ENCODE data around the gene FLG2. TPM values are rescaled to one million over a fixed set of nuclear protein-coding genes. Genes with fewer than 3 reads are reported as not detected.
A peak's percentile ranks its signal among the peaks of the same experiment; 100 is the strongest.

The FLG2 gene
- total and polyA plus RNA-seq, 5 donors from 2014 or later = not detected

GRCh38 chr1:152380932-152381331, 21.1 kb upstream of the FLG2 start:
- DNase-seq (no peak), ATAC-seq (ENCODE audit: low read depth in 2 of 2) (no peak)
- Histone ChIP-seq H3K27ac (ENCODE audit: insufficient read depth, low read length, poor library complexity, severe bottlenecking) (no peak overlapping the region), H3K4me3 (ENCODE audit: low read depth, low read length) (no peak overlapping the region), H3K4me1 (ENCODE audit: control insufficient read depth, insufficient read depth, low read length, poor library complexity, severe bottlenecking) (no peaks in the 10 kb centered on the region), H3K27me3 (ENCODE audit: control insufficient read depth, insufficient read depth, low read length) (no peaks in the 10 kb centered on the region), H3K36me3 (ENCODE audit: control insufficient read depth, insufficient read depth, low read length) (no peaks in the 10 kb centered on the region), H3K9me3 (ENCODE audit: control insufficient read depth in 2 of 2, low read length in 2 of 2) (no peaks in the 10 kb centered on the region)
- H3K27ac Mint-ChIP-seq = no peak overlapping the region
- no peak overlapping the region for H3K4me3 Mint-ChIP-seq
- H3K4me1 Mint-ChIP-seq = no peaks in the 10 kb centered on the region
- H3K9me3 Mint-ChIP-seq = peaks cover 0 to 5% (median 0%) of the 10 kb centered on the region in 7 donors
- H3K36me3 Mint-ChIP-seq = no peaks in the 10 kb centered on the region
- H3K27me3 Mint-ChIP-seq = peaks cover 19% of the 10 kb centered on the region

- H3K27ac Mint-ChIP-seq = no peak overlapping the region
- H3K4me3 Mint-ChIP-seq = no peak overlapping the region
- DNase-seq (no peak), ATAC-seq (ENCODE audit: low read depth in 2 of 2) (no peak)
- peaks cover 0 to 4% (median 1%) of the 10 kb centered on the region in 7 donors for H3K9me3 Mint-ChIP-seq
- H3K4me1 Mint-ChIP-seq = no peaks in the 10 kb centered on the region
- H3K36me3 Mint-ChIP-seq = no peaks in the 10 kb centered on the region
- Histone ChIP-seq H3K27me3 (ENCODE audit: control insufficient read depth, insufficient read depth, low read length) (no peaks in the 10 kb centered on the region), H3K27ac (ENCODE audit: insufficient read depth, low read length, poor library complexity, severe bottlenecking) (no peak overlapping the region), H3K9me3 (ENCODE audit: control insufficient read depth in 2 of 2, low read length in 2 of 2) (peaks cover 2 to 4% of the 10 kb centered on the region in 2 experiments), H3K36me3 (ENCODE audit: control insufficient read depth, insufficient read depth, low read length) (no peaks in the 10 kb centered on the region), H3K4me3 (ENCODE audit: low read depth, low read length) (no peak overlapping the region), H3K4me1 (ENCODE audit: control insufficient read depth, insufficient read depth, low read length, poor library complexity, severe bottlenecking) (no peaks in the 10 kb centered on the region)
- H3K27me3 Mint-ChIP-seq = peaks cover 8% of the 10 kb centered on the region
Measured at GRCh38 chr1:152374451-152374850, 14.6 kb upstream of the FLG2 start.

- no peaks in the 10 kb centered on the region for H3K4me1 ChIP-seq (ENCODE audit: control insufficient read depth, insufficient read depth, low read length, poor library complexity, severe bottlenecking)
- peaks cover 11% of the 10 kb centered on the region for H3K27me3 Mint-ChIP-seq
- DNase-seq = no peak
- no peaks in the 10 kb centered on the region for H3K4me1 Mint-ChIP-seq
- peaks cover 0 to 13% (median 2%) of the 10 kb centered on the region in 7 donors for H3K9me3 Mint-ChIP-seq
- no peaks in the 10 kb centered on the region for H3K36me3 Mint-ChIP-seq
- H3K4me3 ChIP-seq (ENCODE audit: low read depth, low read length) = no peak overlapping the region
- no peaks in the 10 kb centered on the region for H3K36me3 ChIP-seq (ENCODE audit: control insufficient read depth, insufficient read depth, low read length)
- peaks cover 4% of the 10 kb centered on the region for H3K27me3 ChIP-seq (ENCODE audit: control insufficient read depth, insufficient read depth, low read length)
- H3K27ac Mint-ChIP-seq = no peak overlapping the region
- ATAC-seq (ENCODE audit: low read depth in 2 of 2) = no peak
- H3K4me3 Mint-ChIP-seq = no peak overlapping the region
- peaks cover 7 to 9% of the 10 kb centered on the region in 2 experiments for H3K9me3 ChIP-seq (ENCODE audit: control insufficient read depth in 2 of 2, low read length in 2 of 2)
- H3K27ac ChIP-seq (ENCODE audit: insufficient read depth, low read length, poor library complexity, severe bottlenecking) = no peak overlapping the region
Measured at GRCh38 chr1:152372672-152373071, 12.9 kb upstream of the FLG2 start.

GRCh38 chr1:152367436-152367835, 7.6 kb upstream of the FLG2 start:
- DNase-seq = no peak
- H3K4me1 Mint-ChIP-seq = no peaks in the 10 kb centered on the region
- H3K27ac ChIP-seq (ENCODE audit: insufficient read depth, low read length, poor library complexity, severe bottlenecking) = no peak overlapping the region

GRCh38 chr1:152356736-152357135, 3.1 kb downstream of the FLG2 start:
- no peaks in the 10 kb centered on the region for H3K36me3 Mint-ChIP-seq
- H3K4me1 Mint-ChIP-seq = no peaks in the 10 kb centered on the region
- H3K9me3 Mint-ChIP-seq = peaks cover 0 to 5% (median 0%) of the 10 kb centered on the region in 7 donors
- no peak overlapping the region for H3K27ac ChIP-seq (ENCODE audit: insufficient read depth, low read length, poor library complexity, severe bottlenecking)
- H3K36me3 ChIP-seq (ENCODE audit: control insufficient read depth, insufficient read depth, low read length) = no peaks in the 10 kb centered on the region
- H3K27me3 ChIP-seq (ENCODE audit: control insufficient read depth, insufficient read depth, low read length) = peaks cover 6% of the 10 kb centered on the region
- H3K4me1 ChIP-seq (ENCODE audit: control insufficient read depth, insufficient read depth, low read length, poor library complexity, severe bottlenecking) = no peaks in the 10 kb centered on the region
- no peak for ATAC-seq (ENCODE audit: low read depth in 2 of 2)
- H3K27ac Mint-ChIP-seq = no peak overlapping the region
- H3K9me3 ChIP-seq (ENCODE audit: control insufficient read depth in 2 of 2, low read length in 2 of 2) = no peaks in the 10 kb centered on the region
- no peak overlapping the region for H3K4me3 Mint-ChIP-seq
- H3K4me3 ChIP-seq (ENCODE audit: low read depth, low read length) = no peak overlapping the region
- no peak for DNase-seq
- peaks cover 14% of the 10 kb centered on the region for H3K27me3 Mint-ChIP-seq

More at GRCh38 chr1:152367436-152367835, 7.6 kb upstream of the FLG2 start:
- no peak overlapping the region for H3K27ac Mint-ChIP-seq
- H3K36me3 Mint-ChIP-seq = no peaks in the 10 kb centered on the region
- no peak for ATAC-seq (ENCODE audit: low read depth in 2 of 2)
- Histone ChIP-seq H3K27me3 (ENCODE audit: control insufficient read depth, insufficient read depth, low read length) (peaks cover 15% of the 10 kb centered on the region), H3K4me3 (ENCODE audit: low read depth, low read length) (no peak overlapping the region), H3K9me3 (ENCODE audit: control insufficient read depth in 2 of 2, low read length in 2 of 2) (peaks cover 7 to 9% of the 10 kb centered on the region in 2 experiments), H3K36me3 (ENCODE audit: control insufficient read depth, insufficient read depth, low read length) (no peaks in the 10 kb centered on the region), H3K4me1 (ENCODE audit: control insufficient read depth, insufficient read depth, low read length, poor library complexity, severe bottlenecking) (no peaks in the 10 kb centered on the region)
- no peak overlapping the region for H3K4me3 Mint-ChIP-seq
- H3K9me3 Mint-ChIP-seq = peaks cover 0 to 13% (median 2%) of the 10 kb centered on the region in 7 donors
- peaks cover 16% of the 10 kb centered on the region for H3K27me3 Mint-ChIP-seq

- no peak overlapping the region for H3K4me3 Mint-ChIP-seq
- Histone ChIP-seq H3K36me3 (ENCODE audit: control insufficient read depth, insufficient read depth, low read length) (no peaks in the 10 kb centered on the region), H3K4me1 (ENCODE audit: control insufficient read depth, insufficient read depth, low read length, poor library complexity, severe bottlenecking) (no peaks in the 10 kb centered on the region), H3K4me3 (ENCODE audit: low read depth, low read length) (no peak overlapping the region), H3K27me3 (ENCODE audit: control insufficient read depth, insufficient read depth, low read length) (peaks cover 10% of the 10 kb centered on the region), H3K9me3 (ENCODE audit: control insufficient read depth in 2 of 2, low read length in 2 of 2) (no peaks in the 10 kb centered on the region), H3K27ac (ENCODE audit: insufficient read depth, low read length, poor library complexity, severe bottlenecking) (no peak overlapping the region)
- no peaks in the 10 kb centered on the region for H3K36me3 Mint-ChIP-seq
- no peaks in the 10 kb centered on the region for H3K9me3 Mint-ChIP-seq
- ATAC-seq (ENCODE audit: low read depth in 2 of 2) (no peak), DNase-seq (no peak)
- H3K27me3 Mint-ChIP-seq = peaks cover 12% of the 10 kb centered on the region
- no peaks in the 10 kb centered on the region for H3K4me1 Mint-ChIP-seq
- no peak overlapping the region for H3K27ac Mint-ChIP-seq
Measured at GRCh38 chr1:152349611-152350010, 10.2 kb downstream of the FLG2 start.

- ATAC-seq (ENCODE audit: low read depth in 2 of 2) = no peak
- Histone ChIP-seq H3K27ac (ENCODE audit: insufficient read depth, low read length, poor library complexity, severe bottlenecking) (no peak overlapping the region), H3K4me3 (ENCODE audit: low read depth, low read length) (no peak overlapping the region), H3K36me3 (ENCODE audit: control insufficient read depth, insufficient read depth, low read length) (no peaks in the 10 kb centered on the region), H3K27me3 (ENCODE audit: control insufficient read depth, insufficient read depth, low read length) (peaks cover 15% of the 10 kb centered on the region), H3K4me1 (ENCODE audit: control insufficient read depth, insufficient read depth, low read length, poor library complexity, severe bottlenecking) (no peaks in the 10 kb centered on the region), H3K9me3 (ENCODE audit: control insufficient read depth in 2 of 2, low read length in 2 of 2) (no peaks in the 10 kb centered on the region)
- peaks cover 22% of the 10 kb centered on the region for H3K27me3 Mint-ChIP-seq
- no peaks in the 10 kb centered on the region for H3K36me3 Mint-ChIP-seq
- no peak overlapping the region for H3K4me3 Mint-ChIP-seq
- H3K27ac Mint-ChIP-seq = no peak overlapping the region
- no peaks in the 10 kb centered on the region for H3K9me3 Mint-ChIP-seq
- peak in 1 of 3 donors; percentile 27 for DNase-seq
- no peaks in the 10 kb centered on the region for H3K4me1 Mint-ChIP-seq
Measured at GRCh38 chr1:152348447-152348846, 11.4 kb downstream of the FLG2 start.

- no peak overlapping the region for H3K4me3 Mint-ChIP-seq
- H3K36me3 Mint-ChIP-seq = no peaks in the 10 kb centered on the region
- no peaks in the 10 kb centered on the region for H3K9me3 ChIP-seq (ENCODE audit: control insufficient read depth in 2 of 2, low read length in 2 of 2)
- no peaks in the 10 kb centered on the region for H3K4me1 Mint-ChIP-seq
- peaks cover 23% of the 10 kb centered on the region for H3K27me3 Mint-ChIP-seq
- H3K36me3 ChIP-seq (ENCODE audit: control insufficient read depth, insufficient read depth, low read length) = no peaks in the 10 kb centered on the region
- H3K27me3 ChIP-seq (ENCODE audit: control insufficient read depth, insufficient read depth, low read length) = peaks cover 15% of the 10 kb centered on the region
- peak; percentile 50 to 59 for ATAC-seq (ENCODE audit: low read depth in 2 of 2)
- H3K4me1 ChIP-seq (ENCODE audit: control insufficient read depth, insufficient read depth, low read length, poor library complexity, severe bottlenecking) = no peaks in the 10 kb centered on the region
- H3K9me3 Mint-ChIP-seq = no peaks in the 10 kb centered on the region
- DNase-seq = peak; percentile 6 to 68 (median 56)
- H3K4me3 ChIP-seq (ENCODE audit: low read depth, low read length) = no peak overlapping the region
- H3K27ac ChIP-seq (ENCODE audit: insufficient read depth, low read length, poor library complexity, severe bottlenecking) = no peak overlapping the region
- no peak overlapping the region for H3K27ac Mint-ChIP-seq
Measured at GRCh38 chr1:152347116-152347728, 12.6 kb downstream of the FLG2 start.
